ENCODE results near the gene OSBPL6.

DNA sequence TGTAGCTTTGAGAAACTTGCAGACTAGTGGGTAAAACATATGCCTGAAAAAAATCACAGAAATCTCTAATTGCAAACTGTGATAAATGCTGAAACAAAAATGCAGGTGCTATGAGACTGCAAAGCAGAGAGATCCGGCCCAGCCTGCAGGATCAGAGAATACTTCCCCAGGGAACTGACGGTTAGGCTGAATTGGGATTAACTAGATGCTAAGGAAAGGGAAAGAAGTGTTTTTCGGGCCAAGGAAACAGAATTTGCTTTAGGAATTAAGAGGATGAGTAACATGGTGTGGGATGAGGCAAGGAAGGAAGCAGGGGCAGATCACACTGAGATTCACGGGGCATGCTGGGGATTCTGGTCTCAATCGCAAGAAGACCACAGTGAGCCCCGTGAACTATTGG lies 71.5 kb downstream of the OSBPL6 start:
- TF ChIP-seq CEBPB (IDR thresholded peaks at IDR 0.05; ENCODE audit: borderline replicate concordance in 1 of 2, low read depth in 2 of 2, low read length in 2 of 2) (no peak), POLR2A (IDR thresholded peaks at IDR 0.05; ENCODE audit: low read depth, low read length) (no peak), POLR2AphosphoS5 (IDR thresholded peaks at IDR 0.05; ENCODE audit: low read length) (no peak), GABPA (IDR thresholded peaks at IDR 0.05; ENCODE audit: low read depth) (no peak), EP300 (IDR thresholded peaks at IDR 0.05; ENCODE audit: borderline replicate concordance in 1 of 2, control insufficient read depth in 1 of 2, low read depth in 2 of 2, low read length in 2 of 2) (no peak)
- TF ChIP-seq, protein P1, sequence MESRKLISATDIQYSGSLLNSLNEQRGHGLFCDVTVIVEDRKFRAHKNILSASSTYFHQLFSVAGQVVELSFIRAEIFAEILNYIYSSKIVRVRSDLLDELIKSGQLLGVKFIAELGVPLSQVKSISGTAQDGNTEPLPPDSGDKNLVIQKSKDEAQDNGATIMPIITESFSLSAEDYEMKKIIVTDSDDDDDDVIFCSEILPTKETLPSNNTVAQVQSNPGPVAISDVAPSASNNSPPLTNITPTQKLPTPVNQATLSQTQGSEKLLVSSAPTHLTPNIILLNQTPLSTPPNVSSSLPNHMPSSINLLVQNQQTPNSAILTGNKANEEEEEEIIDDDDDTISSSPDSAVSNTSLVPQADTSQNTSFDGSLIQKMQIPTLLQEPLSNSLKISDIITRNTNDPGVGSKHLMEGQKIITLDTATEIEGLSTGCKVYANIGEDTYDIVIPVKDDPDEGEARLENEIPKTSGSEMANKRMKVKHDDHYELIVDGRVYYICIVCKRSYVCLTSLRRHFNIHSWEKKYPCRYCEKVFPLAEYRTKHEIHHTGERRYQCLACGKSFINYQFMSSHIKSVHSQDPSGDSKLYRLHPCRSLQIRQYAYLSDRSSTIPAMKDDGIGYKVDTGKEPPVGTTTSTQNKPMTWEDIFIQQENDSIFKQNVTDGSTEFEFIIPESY (IDR thresholded peaks at IDR 0.05): no peak
- TF ChIP-seq, protein P2, sequence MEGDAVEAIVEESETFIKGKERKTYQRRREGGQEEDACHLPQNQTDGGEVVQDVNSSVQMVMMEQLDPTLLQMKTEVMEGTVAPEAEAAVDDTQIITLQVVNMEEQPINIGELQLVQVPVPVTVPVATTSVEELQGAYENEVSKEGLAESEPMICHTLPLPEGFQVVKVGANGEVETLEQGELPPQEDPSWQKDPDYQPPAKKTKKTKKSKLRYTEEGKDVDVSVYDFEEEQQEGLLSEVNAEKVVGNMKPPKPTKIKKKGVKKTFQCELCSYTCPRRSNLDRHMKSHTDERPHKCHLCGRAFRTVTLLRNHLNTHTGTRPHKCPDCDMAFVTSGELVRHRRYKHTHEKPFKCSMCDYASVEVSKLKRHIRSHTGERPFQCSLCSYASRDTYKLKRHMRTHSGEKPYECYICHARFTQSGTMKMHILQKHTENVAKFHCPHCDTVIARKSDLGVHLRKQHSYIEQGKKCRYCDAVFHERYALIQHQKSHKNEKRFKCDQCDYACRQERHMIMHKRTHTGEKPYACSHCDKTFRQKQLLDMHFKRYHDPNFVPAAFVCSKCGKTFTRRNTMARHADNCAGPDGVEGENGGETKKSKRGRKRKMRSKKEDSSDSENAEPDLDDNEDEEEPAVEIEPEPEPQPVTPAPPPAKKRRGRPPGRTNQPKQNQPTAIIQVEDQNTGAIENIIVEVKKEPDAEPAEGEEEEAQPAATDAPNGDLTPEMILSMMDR (IDR thresholded peaks at IDR 0.05 in 2 of 3, conservative IDR thresholded peaks at IDR 0.05 in 1 of 3; ENCODE audit: control insufficient read depth in 2 of 3, extremely low read depth in 1 of 3, insufficient read depth in 1 of 3, low read depth in 3 of 3, low read length in 3 of 3): no peak
